T-helper 1 cell treated with Interleukin-12 subunit alpha and Interleukin-12 subunit beta and Interleukin-4 antibody, amounts not matched to agents 30 μg/mL and 1 μg/mL, for 36 hours (primary cell): Measurements from ENCODE around the gene MBOAT7.
A peak's percentile ranks its signal among the peaks of the same experiment; 100 is the strongest.
"Not testable (repeated sequence)": the region's sequence is repeated elsewhere in the genome, so short reads cannot be mapped to it uniquely, and the experiment has no call there.

Experiments
- H3K27ac Mint-ChIP-seq: one replicate; pipeline ENCODE4 v1.8.0; 2021; ENCODE audit warnings: mild to moderate bottlenecking, mixed read lengths
- H3K27me3 Mint-ChIP-seq: one replicate; pipeline ENCODE4 v1.8.0; 2021; ENCODE audit warnings: low read depth, mixed read lengths
- H3K36me3 Mint-ChIP-seq: one replicate; pipeline ENCODE4 v1.8.0; 2021; ENCODE audit warnings: low read depth, mixed read lengths
- H3K4me1 Mint-ChIP-seq: one replicate; pipeline ENCODE4 v1.8.0; 2021; ENCODE audit warnings: low read depth, mixed read lengths
- H3K4me3 Mint-ChIP-seq: one replicate; pipeline ENCODE4 v1.8.0; 2021; ENCODE audit warnings: mild to moderate bottlenecking, moderate library complexity, mixed read lengths
- H3K9me3 Mint-ChIP-seq: one replicate; pipeline ENCODE4 v1.8.0; 2021; ENCODE audit warnings: mixed read lengths

MBOAT7 gene

DNA sequence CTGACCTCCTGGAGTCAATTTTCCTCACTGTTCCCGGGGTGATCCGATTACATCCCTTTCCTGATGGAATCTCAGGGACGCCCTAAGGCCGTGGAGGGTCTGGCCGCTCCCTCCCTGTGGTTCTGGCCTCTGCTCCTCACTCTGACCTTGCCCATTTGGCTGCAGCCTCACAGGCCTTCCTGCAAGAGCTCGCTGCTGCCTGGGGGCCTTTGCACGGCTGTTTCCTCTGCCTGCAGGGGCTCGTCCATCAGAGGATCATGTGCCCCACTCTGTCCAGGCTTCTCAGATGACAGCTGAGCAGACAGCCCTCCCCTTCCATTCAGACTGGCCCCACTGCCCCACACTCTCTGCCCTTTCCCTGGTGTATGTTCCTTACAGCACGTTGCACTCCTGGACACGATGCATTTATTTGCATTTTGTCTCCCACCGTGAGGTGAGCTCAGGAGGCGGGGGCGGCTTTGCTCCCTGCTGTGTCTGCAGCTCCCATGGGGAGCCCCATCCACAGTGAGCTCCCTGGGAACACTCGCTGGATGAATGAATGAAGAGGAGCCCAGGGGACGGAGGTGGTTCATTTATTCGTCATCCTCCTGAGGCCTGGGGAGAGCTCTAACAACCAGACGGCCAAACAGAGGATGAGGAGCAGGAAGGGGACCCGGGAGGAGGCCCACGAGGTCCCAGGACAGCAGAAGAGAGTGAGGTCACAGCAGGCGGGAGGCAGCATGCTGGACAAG lies 28.3 kb upstream of the MBOAT7 start:
- H3K27ac Mint-ChIP-seq, H3K36me3 Mint-ChIP-seq, H3K9me3 Mint-ChIP-seq, H3K4me1 Mint-ChIP-seq, H3K4me3 Mint-ChIP-seq, H3K27me3 Mint-ChIP-seq: not testable (repeated sequence)

DNA sequence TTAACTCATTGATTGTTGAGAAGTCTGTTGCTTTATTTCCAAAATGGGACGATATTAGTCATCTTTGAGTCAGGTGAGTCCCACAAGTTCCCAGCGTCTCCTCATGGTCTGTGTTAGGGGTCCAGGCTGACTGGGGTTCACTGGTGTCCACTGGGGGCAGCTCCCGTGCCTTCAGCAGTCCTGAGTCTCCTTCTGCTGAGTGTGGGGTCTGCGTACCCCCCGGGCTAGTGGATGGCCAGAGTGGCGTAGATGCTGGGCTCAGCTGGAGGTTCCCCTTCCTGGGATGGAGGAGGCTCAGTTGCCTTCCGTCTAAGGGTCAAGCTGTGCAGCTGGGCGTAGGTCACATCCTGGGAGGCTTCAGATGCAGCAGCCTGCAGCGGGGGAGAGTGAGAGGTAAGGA lies 27.5 kb upstream of the MBOAT7 start:
- H3K27ac Mint-ChIP-seq, result no peak overlapping the region
- H3K27me3 Mint-ChIP-seq, result no peaks in the 10 kb centered on the region
- H3K36me3 Mint-ChIP-seq, result peaks cover 8% of the 10 kb centered on the region
- H3K4me3 Mint-ChIP-seq, result no peak overlapping the region
- H3K9me3 Mint-ChIP-seq, result no peaks in the 10 kb centered on the region
- H3K4me1 Mint-ChIP-seq, result no peaks in the 10 kb centered on the region

DNA sequence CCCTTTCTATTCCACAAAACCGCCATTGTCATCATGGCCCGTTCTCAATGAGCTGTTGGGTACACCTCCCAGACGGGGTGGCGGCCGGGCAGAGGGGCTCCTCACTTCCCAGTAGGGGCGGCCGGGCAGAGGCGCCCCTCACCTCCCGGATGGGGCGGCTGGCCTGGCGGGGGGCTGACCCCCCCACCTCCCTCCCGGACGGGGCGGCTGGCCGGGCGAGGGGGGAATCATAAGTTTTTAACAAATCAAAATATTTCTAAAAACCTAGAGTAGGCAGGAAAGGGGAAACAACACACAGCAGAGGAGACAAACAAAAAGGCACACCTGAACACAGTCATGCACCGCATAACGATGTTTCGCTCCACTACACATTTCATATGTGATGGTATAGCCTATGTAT lies 25.4 kb upstream of the MBOAT7 start:
- not testable (repeated sequence) for H3K4me3 Mint-ChIP-seq, H3K27me3 Mint-ChIP-seq, H3K27ac Mint-ChIP-seq

DNA sequence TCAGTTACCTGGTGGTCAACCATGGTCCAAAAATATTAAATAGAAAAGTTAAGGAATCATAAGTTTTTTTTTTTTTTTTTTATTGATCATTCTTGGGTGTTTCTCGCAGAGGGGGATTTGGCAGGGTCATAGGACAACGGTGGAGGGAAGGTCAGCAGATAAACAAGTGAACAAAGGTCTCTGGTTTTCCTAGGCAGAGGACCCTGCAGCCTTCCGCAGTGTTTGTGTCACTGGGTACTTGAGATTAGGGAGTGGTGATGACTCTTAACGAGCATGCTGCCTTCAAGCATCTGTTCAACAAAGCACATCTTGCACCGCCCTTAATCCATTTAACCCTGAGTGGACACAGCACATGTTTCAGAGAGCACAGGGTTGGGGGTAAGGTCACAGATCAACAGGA lies 24.8 kb upstream of the MBOAT7 start:
- H3K27ac Mint-ChIP-seq, result not testable (repeated sequence)

More for the DNA sequence above, 25.4 kb upstream of the MBOAT7 start:
- peaks cover 15% of the 10 kb centered on the region for H3K4me1 Mint-ChIP-seq
- H3K9me3 Mint-ChIP-seq, result not testable (repeated sequence)
- peaks cover 19% of the 10 kb centered on the region for H3K36me3 Mint-ChIP-seq

DNA sequence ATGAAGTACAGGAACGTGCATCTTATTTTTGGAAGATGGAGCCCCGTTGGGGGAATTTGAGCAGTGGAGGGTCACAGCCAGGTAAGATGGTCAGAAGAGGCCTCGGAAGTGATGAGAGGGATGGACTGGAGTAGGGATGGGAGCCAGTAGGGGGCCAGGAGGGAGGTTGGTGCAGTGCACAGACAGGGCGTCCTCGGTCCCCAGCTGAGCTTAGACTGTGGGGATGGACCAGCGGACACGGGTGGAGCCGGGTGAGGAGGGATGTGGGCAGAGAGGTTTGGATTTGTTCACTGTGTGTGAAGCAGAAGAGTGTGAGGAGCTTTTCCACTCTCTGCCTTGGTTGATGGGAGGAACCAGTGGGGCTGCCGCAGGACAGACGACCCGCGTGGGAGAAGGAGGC lies 21.9 kb upstream of the MBOAT7 start:
- peak overlapping the region; percentile 65 for H3K27ac Mint-ChIP-seq
- H3K9me3 Mint-ChIP-seq, result no peaks in the 10 kb centered on the region
- peaks cover 35% of the 10 kb centered on the region for H3K4me1 Mint-ChIP-seq
- H3K4me3 Mint-ChIP-seq, result no peak overlapping the region
- H3K36me3 Mint-ChIP-seq, result peaks cover 37% of the 10 kb centered on the region
- no peaks in the 10 kb centered on the region for H3K27me3 Mint-ChIP-seq

More for the DNA sequence above, 24.8 kb upstream of the MBOAT7 start:
- Mint-ChIP-seq H3K4me1 (peaks cover 15% of the 10 kb centered on the region), H3K36me3 (peaks cover 19% of the 10 kb centered on the region)
- not testable (repeated sequence) for H3K9me3 Mint-ChIP-seq, H3K4me3 Mint-ChIP-seq, H3K27me3 Mint-ChIP-seq

DNA sequence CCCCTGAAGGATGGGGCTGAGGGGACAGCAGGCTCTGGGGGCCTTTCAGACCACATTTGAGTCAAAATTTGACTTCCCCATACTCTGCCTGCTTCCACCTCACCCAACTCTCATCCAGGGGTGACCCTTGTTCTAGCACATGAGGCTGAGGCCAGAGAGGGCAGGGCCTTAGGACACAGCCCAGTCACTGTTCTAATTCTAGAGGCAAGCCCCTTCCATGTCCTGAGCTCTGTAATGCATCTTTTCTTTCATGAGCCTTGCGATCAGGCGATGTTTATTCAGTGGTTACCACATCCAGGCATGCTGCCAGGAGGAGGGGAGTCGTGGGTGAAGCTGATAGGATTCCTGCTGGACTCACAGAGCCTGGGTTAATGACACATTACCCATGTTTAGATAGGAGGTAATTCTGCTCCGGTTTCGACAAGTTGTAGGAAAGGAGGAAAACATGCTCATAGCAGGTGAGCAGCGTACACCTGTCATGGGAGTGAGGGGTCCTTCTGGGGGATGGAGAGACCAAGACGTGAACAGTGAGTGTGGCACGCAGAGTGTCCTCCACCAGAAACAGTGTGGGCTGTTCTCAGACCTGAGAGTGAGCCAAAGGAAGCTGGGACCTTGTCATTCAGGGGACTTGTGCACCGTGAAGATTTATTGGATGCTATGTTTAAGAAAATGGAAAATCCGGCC lies 20.6 kb upstream of the MBOAT7 start:
- Mint-ChIP-seq H3K27me3 (no peaks in the 10 kb centered on the region), H3K27ac (peak overlapping the region; percentile 65), H3K4me1 (peaks cover 45% of the 10 kb centered on the region), H3K4me3 (peak overlapping the region; percentile 39), H3K36me3 (peaks cover 43% of the 10 kb centered on the region), H3K9me3 (no peaks in the 10 kb centered on the region)

DNA sequence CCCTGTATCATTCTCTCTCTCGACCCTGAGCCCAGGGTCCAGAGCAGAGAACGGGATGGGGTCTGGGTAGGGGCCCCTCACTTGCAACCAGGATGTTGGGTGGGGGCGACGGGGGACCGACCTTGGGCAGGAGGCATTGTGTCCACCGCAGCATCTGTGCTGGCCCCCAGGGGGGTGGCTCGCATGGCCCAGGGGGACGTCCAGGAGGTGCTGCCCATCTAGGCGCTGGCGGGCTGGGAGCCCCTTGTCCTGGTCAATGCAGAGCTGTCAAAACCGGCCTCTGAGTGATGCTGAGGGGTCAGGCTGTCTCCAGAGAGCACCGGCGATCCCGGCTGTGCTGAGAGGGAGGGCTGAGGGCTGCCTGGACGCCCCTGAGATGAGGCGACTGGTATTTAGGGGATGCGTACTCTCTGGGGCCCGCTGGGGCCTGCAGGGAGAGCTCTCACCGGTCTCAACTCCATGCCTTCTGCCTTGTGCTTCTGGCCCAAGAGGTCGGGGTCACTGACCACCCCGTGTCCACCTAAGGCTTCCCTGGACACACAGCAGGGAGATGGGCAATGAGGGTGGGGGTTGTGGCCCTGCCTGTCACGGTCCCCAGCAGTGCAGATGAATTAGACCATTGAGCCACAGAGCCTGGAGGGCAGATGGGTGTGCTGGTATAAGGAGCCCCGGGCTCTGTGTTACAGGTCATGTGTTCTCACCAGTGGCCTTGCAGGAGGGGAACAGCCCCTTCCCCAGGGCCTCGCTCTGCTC lies 19.9 kb upstream of the MBOAT7 start:
- H3K27ac Mint-ChIP-seq, result no peak overlapping the region
- peaks cover 50% of the 10 kb centered on the region for H3K36me3 Mint-ChIP-seq
- peaks cover 51% of the 10 kb centered on the region for H3K4me1 Mint-ChIP-seq
- no peaks in the 10 kb centered on the region for H3K27me3 Mint-ChIP-seq
- no peaks in the 10 kb centered on the region for H3K9me3 Mint-ChIP-seq
- no peak overlapping the region for H3K4me3 Mint-ChIP-seq

DNA sequence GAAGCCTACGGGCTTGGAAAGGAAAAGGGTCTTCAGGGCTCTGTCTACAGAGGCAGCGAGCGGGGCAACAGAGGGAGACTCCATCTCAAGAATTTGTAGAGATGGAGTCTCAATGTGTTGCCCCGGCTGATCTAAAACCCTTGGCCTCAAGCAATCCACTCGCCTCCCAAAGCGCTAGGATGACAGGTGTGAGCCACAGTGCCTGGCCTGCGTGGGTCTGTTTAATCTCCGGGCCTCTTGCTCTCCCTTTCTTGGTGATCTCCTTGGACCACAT lies 19.3 kb upstream of the MBOAT7 start:
- H3K4me3 Mint-ChIP-seq, result peak overlapping the region; percentile 19
- no peaks in the 10 kb centered on the region for H3K9me3 Mint-ChIP-seq
- peak overlapping the region; percentile 39 for H3K27ac Mint-ChIP-seq
- H3K4me1 Mint-ChIP-seq, result peaks cover 51% of the 10 kb centered on the region
- peaks cover 52% of the 10 kb centered on the region for H3K36me3 Mint-ChIP-seq
- H3K27me3 Mint-ChIP-seq, result no peaks in the 10 kb centered on the region

DNA sequence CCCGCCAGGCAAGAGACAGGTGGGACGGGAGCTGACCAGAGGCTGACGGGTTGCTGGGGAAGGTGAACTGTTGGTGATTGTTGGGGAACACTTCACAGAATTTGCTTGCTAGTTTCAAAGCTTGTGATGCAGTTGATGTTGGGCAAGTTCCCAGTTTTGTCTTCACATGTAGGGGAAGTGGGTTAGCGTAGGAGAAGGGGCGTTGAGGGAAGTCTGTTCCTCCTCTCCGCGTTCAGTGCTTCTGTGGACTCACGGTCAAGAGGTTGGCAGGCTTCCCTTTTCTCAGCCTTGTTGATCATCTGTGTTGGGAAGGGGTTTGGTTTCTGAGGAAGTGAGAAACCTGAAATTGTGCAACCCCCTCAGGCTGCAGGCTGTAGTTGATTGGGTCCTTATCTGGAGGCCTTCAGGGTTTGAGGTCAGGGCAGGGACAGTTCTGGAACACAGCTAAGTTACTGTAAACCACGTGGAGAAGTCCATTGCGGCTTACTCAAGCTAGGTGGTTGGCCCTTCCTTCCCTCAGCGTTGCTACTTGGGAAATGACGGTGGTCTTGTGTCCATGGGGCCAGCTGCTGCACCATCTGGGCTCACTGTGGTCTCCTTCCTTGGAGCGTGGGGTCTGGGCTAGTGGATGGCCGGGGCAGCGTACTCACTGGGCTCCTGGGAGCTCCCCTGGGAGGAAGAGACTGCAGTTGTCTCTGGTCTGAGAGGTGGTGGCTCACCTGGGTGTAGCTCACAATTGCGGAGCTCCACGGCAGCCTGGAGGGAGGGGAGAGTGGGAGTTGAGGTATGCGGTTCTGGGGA lies 18.8 kb upstream of the MBOAT7 start:
- Mint-ChIP-seq H3K9me3 (no peaks in the 10 kb centered on the region), H3K27ac (peak overlapping the region; percentile 39), H3K4me1 (peaks cover 54% of the 10 kb centered on the region), H3K36me3 (peaks cover 55% of the 10 kb centered on the region), H3K27me3 (no peaks in the 10 kb centered on the region), H3K4me3 (peak overlapping the region; percentile 65)

DNA sequence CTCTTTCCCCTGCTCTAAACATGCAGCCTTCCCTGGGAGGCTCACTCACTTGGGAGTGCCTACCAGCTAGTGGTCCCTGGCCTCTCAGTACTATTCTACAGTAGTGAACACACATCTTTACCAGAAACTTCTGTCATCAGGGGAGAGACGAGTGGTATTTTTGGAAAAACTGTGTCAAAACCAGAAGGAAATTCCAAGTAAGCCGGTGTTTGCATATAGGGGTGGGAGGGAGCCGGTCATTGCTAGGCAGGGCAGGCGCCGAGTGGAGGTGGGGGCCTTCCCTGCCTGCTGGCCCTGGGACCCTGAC lies 18.2 kb upstream of the MBOAT7 start:
- peak overlapping the region; percentile 39 for H3K27ac Mint-ChIP-seq
- no peaks in the 10 kb centered on the region for H3K27me3 Mint-ChIP-seq
- peak overlapping the region; percentile 65 for H3K4me3 Mint-ChIP-seq
- H3K36me3 Mint-ChIP-seq, result peaks cover 60% of the 10 kb centered on the region
- peaks cover 59% of the 10 kb centered on the region for H3K4me1 Mint-ChIP-seq
- no peaks in the 10 kb centered on the region for H3K9me3 Mint-ChIP-seq

DNA sequence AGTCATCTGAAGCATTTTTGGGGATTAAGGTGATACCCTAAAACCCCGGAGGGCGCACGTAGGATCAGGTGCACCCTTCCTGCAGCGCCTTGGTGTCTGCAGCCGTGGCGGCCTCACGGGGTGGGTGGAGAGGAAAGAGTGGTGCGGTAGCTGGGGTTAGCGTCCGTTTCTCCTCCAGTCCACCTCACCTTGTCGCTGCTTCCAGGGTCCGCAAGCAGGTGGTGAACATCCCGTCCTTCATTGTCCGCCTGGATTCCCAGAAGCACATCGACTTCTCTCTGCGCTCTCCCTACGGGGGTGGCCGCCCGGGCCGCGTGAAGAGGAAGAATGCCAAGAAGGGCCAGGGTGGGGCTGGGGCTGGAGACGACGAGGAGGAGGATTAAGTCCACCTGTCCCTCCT lies 17.8 kb upstream of the MBOAT7 start:
- not testable (repeated sequence) for H3K9me3 Mint-ChIP-seq, H3K27me3 Mint-ChIP-seq
- Mint-ChIP-seq H3K36me3 (peaks cover 64% of the 10 kb centered on the region), H3K27ac (peak overlapping the region; percentile 39), H3K4me3 (peak overlapping the region; percentile 65), H3K4me1 (peaks cover 61% of the 10 kb centered on the region)

DNA sequence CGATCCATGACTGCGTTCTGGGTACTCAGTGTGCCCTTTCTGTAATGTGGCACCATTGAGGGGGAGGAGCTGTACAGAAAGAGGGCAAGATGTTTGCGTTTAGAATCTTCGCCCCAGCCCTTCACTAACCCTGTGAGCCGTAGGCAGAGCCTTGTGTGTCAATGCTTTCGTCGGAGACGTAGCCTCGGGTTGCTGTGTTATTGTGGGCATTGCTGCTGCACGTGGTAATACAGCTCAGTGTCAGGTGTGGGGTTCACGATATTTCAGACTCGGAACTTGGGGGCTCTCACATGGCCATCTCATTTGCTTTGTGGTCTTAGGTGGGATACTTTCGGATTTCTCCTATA lies 17.4 kb upstream of the MBOAT7 start:
- Mint-ChIP-seq H3K4me3 (peak overlapping the region; percentile 65), H3K4me1 (peaks cover 65% of the 10 kb centered on the region), H3K36me3 (peaks cover 68% of the 10 kb centered on the region), H3K9me3 (no peaks in the 10 kb centered on the region), H3K27ac (no peak overlapping the region), H3K27me3 (no peaks in the 10 kb centered on the region)

DNA sequence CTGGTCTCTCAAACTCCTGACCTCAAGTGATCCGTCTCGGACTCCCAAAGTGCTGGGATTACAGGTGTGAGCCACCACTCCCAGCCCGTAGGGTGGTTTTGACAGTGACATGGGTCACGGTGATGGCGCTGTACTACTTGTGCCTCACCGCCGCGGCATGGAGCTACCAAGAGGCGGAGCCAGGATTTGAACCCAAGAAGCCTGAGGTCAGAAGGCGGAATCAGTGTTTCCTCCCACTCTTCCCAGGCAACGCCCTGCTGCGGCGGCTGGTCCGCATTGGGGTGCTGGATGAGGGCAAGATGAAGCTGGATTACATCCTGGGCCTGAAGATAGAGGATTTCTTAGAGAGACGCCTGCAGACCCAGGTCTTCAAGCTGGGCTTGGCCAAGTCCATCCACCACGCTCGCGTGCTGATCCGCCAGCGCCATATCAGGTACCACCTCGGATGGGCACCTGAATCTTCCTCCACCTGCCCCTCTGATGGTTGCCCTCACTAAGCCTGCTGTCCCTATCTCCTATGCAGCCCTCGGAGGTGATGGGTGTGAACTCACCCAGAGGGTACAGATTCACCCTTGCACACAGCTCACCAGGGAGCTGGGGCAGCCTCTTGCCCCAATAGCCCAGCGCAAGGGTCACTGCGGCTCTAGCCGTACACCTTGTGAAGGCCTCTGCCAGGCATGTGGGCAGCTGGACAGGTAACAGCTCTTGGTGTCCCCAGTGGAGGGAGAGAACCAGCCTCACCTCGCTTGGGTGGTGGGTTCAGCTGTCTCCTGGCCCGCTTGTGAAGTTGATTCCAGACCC lies 16.9 kb upstream of the MBOAT7 start:
- Mint-ChIP-seq H3K36me3 (peaks cover 73% of the 10 kb centered on the region), H3K27ac (no peak overlapping the region), H3K9me3 (no peaks in the 10 kb centered on the region), H3K4me3 (peak overlapping the region; percentile 65), H3K27me3 (no peaks in the 10 kb centered on the region), H3K4me1 (peaks cover 67% of the 10 kb centered on the region)
